HPDE6-E6E7 (cell line): Measurements from ENCODE around the gene EVI5.

Experiments
- DNase-seq: peaks from one replicate; pipeline ENCODE4 v3.0.0; 2011; ENCODE audit warnings: missing footprints; ENCODE audit errors: extremely low spot score

The EVI5 gene

DNA sequence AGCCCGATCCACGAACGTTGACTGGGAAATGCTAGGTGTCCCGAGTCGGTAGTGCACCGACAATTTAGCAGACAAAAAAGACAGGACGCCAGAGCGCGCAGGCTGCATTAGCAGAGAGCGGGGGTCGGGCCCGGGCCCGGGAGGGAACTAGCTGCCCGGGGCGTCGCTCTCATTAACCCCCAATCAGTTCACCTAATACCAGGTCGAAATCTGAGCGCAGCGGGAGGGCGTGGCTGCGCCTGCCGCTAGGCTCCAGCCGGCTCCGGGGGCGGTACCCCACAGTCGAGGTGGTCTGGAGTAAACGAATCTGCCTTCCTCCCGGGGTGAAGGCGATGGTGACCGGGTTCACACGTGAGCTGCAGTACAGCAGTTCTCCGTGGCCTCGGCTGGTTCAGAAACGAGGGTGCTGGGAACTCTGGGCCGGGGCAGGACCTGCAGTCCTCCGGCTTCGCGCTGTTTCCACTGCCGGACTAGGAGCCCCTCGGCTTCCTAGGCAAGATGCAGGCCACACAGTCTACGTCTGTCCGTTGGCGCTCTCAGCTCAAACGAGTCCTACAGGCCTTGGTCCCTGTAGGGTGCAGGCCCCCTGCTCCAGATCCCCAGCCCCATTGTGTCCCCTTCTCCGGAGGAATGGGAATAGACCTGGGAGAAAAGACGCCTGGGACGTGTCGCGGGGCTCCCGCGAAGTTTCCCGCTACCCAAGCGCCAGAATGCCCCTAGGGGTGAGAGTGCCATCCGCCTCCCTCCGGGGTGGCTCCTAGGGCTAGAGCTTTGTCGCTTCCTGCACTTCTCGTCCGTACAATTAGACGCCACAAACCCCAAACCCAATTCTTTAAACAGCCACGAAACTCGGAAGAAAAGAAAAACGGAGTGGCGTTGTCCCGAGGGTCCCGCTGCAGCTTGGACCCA, 300.2 kb downstream of the EVI5 start:
- DNase-seq = no peak

DNA sequence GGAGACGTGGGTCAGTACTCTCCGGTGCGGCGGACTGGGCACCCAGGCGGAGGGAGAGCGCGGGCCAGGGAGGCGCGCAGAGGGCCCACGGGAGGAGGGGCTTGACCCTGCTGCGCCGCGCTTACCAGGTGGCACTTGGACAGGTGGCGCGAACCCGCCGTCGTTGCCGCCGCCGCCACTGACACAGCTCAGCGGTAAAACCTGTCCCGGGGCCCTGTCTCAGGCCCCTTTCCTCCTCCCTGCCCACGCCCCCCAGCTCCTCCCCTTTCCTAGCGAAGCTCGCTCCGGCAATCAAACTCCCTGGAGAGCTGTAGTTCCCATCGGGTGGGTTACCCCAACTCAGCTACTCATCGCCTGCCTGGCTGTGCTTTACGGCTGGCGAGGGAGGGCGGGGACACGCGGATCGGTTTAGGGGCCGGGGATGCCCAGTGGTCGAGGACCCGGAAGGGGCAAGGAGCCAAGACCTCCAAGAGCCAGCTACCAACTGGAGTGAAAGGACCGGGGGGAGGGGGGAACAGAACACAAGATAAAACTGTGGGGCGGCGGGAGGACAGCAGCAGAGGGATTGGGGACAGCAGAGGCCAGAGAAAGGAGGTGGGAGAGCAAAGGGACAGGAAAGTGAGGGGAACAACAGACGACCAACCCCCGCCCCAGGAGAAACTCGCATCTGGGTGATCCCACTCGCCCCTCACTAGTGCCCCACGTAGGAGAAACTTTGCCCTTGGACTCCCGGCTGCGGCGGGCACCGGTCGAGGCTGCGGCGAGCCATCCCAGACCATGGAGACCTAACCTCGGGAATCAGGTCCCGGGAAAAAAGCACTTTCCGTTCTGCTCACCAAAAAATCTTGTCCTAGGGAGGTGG, 301.1 kb downstream of the EVI5 start:
- no peak for DNase-seq

DNA sequence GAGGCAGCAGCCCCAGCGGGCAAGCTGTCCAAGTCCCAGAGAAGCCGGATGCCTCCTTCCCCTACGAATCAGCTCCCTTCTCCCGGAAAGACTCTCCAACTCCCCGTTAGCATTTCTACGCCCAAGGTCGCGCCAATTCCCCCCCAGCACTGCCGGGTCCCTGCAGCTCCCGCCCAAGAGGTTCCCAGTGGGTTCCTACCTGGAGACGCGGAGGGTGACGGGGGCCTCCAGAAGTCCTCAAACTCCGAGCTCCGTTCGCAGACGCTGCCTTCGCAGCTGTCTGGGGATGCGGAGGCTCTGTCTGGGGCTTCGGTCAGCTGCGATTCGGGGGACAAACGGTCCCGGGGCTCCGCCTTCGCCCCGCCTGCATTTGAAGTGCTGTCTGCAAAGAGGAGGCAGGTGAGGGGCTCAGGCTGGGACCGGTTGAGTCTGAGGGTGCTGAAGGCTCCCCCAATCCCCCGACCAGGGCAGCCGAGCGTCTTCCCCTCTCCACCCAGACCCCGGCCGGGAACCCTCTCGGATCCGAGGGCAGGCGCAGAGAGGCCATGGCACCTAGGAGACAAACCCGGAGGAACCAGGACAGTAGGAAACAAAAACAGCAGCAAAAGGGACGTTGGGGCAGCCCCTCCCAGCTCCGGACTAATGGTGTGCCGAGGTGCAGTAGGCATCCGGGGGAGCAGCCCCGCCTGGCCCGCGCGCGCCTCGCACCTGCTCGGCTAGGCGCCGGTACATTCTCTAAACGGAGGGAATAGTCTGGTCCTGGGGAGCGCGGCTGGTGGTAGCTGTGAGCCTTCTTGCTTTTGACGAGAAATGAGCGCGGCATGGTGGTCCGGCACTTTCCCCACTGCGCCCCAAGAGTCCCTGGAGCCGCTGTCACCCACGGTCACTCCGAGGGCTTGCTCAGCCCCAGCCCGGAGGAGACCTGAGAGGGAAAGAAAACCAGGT, 302.0 kb downstream of the EVI5 start:
- no peak for DNase-seq

DNA sequence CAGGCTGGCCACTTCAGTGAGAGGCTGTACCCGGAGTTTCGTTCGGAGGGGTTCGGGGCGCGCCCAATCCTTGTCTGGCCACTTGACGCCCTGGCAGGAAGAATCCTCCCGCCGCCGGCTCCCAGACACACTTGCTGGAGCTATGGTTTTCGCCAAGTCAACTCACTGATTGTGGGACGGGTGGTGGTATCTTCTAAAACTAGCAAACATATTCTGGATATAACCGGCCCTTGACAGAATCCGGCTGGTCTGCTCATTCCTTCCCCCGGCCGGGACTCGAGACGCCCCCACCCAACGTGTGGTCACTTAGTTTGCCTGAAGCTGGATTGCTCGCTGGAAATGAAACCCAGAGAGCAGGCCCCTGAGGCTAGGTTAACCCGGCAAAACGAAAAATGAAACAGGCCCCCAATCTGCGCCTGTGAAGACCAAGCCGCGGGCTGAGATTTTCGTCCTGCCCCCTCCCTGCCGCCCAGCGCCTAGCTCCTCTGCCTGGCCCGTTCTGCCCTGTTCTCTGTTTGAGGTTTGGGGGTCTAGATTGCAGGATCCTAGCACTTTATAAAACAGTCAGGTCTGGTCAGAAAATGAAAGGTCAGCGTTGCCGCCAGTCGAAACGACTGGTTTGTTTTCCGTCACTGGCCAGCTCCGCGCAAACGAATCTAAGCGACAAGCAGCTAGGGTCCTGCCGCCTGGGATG, 302.8 kb downstream of the EVI5 start:
- no peak for DNase-seq

DNA sequence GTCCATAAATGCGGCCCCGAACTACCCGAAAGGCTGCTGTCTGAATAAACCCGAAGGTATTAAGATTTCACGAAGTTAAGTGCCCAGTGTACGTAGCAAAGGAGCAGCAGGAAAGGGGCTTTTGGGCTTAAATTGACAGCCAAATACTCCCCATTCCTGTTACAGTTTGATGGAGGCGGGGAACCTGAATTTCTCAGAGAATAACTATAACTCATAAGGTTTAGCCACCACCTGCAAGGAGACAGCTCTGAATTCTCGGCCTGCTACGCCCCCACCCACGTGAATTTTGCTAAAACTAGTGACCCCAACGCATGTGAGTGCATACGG, 303.3 kb downstream of the EVI5 start:
- no peak for DNase-seq

DNA sequence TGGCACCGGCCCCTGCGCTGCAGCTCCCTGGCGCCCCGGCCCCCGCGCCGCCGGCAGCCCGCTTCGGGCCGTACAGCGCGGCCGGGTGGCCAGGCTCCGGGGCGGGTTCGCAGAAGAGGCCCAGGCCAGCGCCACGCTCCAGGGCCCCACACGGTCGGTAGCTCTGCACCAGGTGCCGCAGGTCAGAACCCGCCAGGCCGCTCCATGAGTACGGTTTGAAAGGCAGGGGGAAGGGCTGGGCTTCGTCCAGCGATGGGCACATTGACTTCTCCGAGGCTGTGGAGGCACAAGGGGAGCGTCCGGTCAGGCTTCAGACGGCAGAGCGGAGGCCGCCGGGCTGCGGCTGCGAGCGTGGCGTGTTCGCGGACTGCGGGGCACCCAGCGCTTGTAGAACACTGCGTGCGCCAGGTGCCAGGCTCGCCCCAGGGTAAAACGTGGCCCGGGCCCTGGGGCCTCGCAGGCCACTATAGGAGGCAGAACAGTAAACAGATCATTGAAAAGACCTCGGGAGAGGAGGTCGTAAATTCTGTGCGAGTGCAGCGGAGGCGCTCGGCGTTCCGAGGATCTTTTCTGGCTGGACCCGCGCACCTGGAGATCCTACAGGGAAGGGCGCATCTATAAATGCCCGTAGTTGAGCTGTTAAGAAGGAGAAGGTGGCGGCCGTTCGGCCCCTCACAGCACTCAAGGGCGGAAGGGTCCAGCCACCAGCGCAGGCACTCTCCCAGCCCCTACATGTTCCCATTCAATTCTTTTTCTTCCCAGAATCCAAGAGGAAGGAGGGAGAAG, 303.9 kb downstream of the EVI5 start:
- no peak for DNase-seq

DNA sequence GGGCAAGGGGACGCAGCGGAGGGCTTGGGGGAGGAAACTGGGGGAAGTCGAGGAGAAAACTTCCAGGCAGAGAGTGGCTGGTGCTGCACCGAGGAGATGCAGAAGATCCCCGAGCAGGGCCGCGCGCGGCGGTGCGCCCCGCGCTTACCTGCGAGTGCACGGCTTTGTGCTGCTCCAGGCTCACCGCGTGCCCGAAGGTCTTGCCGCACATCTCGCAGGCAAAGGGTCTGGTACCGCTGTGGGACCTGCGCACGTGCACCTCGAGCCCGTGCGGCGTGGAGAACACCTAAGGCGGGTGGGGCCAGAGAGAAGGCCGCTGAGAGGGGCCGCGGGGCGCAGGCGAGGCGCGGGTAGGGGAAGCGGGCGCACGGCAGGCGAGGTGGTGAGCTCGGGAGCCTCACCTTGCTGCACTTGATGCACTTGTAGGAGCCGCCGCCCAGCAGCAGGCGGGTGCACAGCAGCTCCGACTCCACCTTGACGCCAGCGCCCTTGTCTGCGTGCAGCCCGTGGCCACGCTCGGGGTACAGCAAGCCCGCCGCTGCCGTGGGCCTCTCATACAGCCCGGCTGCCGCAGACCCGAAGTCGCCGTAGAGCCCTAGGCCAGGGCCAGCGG, 304.6 kb downstream of the EVI5 start:
- no peak for DNase-seq

DNA sequence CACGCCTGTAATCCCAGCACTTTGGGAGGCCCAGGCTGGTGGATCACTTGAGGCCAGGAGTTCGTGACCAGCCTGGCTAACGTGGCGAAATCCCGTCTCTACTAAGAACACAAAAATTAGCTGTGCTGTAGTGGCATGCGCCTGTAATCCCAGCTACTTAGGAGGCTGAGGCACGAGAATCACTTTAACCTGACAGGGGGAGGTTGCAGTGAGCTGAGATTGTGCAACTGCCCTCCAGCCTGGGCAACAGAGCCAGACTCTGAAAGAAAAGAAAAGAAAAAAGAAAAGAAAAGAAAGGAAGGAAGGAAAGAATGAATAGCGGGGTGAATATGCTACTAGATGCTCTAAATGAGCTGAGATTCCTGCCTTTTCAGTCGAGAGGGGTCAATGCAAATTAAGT, 305.3 kb downstream of the EVI5 start:
- no peak for DNase-seq

DNA sequence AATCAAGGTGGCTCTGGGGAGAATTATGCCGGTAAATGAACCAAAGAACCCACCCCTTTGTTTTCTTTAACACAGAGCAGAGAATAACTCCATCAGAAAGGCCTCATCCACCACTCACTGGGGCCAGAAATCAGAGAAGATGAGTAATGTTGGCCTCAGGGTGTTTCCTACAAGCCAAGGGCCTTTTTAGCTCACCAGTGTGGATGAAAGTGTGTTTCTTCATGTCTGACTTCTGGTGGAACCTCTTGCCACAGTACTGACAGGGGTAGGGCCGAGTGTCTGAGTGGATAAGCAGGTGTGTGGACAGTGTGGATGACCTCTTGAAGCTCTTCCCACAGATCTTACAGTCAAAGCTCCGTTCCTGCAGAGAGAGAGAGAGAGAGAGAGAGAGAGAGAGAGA, 306.5 kb downstream of the EVI5 start:
- DNase-seq = no peak

DNA sequence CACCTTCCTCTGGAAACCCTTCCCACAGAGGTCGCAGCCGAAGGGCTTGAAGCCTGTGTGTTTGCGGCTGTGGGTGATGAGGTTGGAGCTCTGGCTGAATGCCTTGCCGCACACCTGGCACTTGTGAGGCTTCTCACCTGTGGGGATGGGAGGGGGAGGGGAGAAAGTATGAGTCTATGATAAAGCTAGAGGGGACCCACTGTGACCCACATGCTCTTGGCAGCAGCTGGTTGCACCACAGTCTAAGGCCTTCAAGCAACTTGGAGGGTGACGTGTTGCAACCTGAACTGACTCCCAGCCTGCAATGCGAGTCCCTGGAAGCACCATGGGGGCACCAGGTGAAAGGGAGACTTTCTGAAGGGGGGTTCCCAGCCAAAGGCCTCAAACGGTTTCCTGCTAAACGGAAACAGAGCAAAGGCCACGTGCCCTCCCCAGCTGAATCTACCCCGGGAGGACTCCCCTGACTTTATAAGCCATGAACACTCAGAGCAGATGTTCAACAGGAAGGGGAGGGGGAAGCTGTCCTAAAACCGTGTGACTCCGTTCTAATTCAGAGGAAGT, 308.8 kb downstream of the EVI5 start:
- no peak for DNase-seq

DNA sequence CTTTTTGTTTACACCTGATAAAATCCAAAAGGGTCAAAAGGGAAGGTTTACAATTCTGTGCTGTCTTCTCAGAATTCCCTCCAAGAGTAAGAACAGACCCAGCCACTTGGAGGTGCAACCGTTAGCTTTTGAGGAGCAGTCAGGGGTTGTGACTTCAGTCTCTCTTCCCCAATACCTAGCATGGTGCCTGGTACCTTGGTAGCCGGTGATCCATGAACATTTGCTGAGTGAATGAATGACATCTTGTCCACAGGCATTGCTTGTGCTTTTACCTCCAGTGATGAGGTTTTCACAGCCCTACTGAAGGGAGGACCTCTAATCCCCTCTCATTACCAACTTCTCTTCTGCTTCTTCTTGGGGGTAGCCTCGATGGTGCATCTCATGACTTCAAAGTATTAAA, 309.9 kb downstream of the EVI5 start:
- no peak for DNase-seq

DNA sequence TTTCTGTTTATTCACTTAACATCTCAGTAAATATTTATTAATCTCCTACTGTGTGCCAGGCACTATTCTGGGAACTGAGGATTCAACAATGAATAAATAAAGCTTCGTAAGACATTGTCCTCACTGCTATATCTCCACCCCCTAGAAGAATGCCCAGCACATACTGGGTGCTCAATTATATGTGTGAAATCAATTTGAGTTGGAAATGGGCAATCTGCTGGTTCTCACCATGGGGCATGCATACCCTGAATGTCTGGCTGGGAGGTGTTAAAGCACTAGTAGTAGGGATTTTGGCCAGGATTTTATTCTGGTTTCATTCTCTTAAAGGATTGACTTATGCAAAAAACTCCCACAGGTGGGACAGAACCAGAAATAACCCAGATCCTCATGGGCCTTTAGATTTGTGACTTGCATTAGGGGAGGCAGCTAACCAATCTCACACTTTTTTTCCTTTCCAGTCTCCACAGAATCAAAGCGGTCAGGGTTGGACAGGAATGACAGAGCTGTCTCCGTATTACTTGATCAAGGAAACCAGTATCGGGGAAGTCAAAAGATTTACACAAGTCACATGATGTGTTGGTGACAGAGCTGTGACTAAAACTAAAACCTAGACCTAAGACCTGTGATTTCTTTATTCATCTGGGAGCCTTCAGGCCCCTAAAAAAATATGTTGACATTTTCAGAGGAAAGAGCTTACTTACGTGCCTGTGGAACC, 311.0 kb downstream of the EVI5 start:
- DNase-seq = no peak

DNA sequence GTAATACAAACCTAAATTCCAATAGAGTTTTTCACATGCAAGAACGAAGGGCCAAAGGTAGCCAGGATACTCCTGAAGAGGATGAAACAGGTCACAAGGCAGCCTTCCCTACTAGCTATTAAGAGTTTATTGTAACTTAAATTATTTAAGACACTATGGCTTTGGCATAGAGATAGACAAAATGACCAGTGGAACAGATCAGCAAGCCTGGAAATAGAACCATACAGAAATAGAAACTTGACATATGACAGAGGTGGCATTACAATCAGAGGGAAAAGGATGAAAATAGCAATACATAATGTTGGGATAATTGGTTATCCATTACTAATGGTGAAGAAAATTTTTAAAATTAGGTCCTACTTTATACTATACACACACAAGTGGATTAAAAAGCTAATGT, 314.7 kb downstream of the EVI5 start:
- DNase-seq = no peak

DNA sequence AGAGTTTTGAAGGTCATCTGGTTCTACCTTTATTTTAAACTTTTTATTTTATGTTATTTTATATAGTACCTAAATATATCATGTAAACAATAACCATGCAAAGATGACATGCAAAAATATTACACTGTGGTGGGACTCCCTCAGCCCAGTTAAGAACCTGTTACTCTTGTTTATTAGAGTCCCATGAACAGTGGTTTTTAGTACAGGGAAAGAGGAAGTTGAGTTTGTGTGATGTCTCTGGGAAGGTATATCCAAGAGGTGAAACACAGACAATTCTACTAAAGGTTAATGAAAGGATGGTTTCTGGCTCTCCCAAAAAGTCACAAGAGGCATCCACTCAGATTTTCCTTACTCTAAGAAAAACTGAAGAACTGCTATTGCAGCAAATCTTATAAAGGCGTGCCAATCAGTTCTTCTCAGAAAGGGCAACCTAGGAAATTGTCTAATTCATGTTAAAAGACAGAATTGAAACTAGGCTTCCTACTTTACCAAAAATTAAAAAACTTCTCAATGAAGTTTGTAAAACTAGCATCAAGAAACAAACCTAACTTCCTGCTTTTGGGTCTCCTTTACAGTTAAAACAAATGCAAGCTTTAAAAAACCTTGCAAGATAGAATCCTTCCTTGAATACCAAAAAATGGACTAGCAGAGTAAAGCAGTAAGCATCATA, 318.1 kb downstream of the EVI5 start:
- no peak for DNase-seq

DNA sequence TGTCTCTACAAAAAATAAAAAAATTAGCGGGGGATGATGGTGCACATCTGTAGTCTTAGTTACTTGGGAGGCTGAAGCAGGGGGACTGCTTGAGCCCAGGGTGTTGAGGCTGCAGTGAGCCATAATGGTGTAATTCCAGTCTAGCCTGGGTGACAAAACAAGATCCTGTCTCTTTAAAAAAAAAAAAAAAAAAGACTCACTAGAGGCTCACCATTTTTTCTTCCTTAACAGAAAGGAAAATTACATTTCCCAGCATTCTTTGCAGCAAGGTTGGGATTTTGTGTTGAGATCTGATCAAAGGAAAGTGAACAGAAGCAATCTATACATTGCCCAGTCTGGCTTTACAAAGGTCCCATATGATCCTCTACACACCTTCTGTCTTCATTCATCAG, 319.7 kb downstream of the EVI5 start:
- no peak for DNase-seq

DNA sequence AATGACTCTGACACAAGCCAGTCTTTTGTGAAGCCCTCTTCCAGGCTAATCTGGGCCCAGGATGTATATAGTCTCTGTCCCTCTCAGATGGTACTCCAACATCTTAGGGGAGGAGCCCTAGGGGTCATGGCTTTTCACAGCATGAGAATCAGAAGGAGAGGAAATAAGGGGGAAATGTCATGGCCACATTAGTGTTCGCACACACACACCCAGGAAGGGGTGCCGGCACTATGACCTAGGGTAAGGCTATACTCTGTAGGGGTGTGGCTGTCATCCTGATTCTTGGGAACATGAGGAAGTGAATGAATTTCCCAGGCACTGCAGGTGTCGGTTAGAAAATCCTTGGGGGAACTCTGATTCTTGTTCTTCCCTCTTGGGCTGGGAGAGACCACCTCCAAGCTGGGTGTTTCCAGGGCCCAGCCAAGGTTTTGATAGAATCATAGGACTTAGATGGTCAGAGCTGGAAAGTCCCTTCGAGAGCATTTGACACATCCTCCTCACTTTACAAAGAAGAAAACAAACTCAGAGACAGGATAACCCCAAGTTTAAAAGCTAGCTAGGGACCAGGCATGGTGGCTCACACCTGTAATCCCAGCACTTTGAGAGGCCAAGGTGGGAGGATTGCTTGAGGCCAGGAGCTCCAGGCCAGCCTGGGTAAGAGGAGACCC, 320.2 kb downstream of the EVI5 start:
- no peak for DNase-seq

DNA sequence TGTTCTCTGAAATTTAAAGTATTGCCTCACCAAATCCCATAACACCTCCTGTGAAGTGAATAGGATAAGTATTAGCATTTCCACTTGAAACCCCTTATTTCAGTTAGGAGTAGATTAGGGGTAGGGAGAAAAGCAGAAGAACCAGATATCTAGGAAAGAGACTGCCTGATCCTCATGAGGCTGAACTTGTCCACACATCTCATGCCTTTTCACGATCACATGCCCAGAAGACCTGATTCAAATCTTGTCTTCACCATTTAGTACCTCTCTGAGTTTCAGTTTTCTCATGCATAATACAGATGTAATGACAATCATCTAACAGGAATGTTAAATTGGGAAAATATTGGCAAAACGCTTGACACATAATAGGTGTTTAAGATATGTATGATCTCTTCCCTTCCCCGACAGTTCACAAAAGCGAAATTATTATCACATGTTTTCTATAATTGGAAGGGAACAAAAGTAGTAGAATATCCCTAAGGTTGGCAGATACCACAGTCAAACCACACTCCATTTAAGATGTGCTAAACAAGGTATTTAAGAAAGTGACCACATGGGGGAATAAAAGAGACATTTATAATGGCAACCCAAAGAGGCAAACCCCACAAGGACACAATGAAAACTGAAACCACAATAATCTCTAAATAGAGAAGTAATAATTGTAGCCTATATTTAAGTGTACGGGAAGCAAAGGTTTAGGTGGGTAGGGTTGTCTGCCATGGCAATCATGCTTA, 323.4 kb downstream of the EVI5 start:
- no peak for DNase-seq
